Measurements from ENCODE around the gene ZBTB7C. TPM values are rescaled to one million over a fixed set of nuclear protein-coding genes. Genes with fewer than 3 reads are reported as not detected.

ZBTB7C gene
- total RNA-seq, 2 experiments from 2014 or later, result not detected

DNA sequence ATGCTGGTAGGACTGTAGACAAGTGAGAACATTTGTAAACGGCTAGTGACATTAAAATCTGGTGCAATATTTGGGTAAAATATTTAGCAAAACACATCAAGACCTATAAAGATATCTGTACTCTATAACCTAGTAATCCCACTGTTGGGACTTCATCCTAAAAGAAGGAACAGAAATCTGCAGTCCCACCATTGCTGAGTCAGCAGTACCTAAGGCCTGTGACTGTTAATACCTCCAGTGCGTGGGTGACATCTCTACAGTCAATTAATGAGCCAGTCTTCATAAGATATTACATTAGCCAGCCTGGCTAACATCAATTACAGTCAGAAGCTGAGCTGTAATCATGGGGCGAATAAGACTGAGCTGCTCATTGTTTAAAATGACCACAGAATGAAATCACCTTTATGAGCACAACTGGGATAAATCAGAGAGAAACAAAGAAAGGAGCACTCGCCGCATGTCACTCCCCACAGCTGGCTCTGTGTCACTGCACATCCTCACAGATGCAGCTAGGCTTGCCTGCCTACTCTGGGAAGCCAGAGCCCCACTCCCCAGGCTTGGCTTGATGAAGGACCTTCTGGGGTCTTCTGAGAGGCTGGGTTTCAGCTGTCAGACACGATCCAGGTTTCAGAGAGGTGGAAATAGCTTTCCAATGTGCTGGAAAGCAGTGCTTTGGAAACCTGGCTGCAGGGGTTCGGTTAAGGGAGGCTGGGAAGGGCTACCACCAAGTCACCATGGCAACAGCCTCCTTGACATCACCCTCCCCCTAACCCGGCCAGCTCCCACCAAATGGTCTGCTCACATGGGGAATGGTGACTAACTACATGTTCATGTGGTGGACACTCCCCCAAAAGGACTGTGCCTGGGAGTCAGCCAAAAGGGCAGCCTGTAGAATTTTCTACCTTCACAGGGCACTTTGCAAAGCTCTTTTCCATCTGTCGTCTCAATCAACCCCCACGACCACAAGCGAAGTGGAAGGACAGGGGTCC, 145.0 kb downstream of the ZBTB7C start:
- DNase-seq, result no peak
- intact Hi-C loops (cut with micrococcal nuclease), result no loop called here
- ATAC-seq, result no peak
- Mint-ChIP-seq H3K36me3 (ENCODE audit: low read depth) (no peaks in the 10 kb centered on the region), H3K4me1 (ENCODE audit: low read depth) (no peaks in the 10 kb centered on the region), H3K9me3 (no peaks in the 10 kb centered on the region), H3K27me3 (no peaks in the 10 kb centered on the region), H3K4me3 (no peak overlapping the region), H3K27ac (no peak overlapping the region)
- TF ChIP-seq CTCF (IDR thresholded peaks at IDR 0.05), result no peak
- POLR2A ChIA-PET, result interaction anchor here (0.6 kb wide), 1 partner anchor 389 kb away, joined by 3 read pairs; no protein-coding TSS in a partner anchor
- CTCF ChIA-PET, result no interaction called here

- Mint-ChIP-seq H3K4me3 (no peak overlapping the region), H3K9me3 (no peaks in the 10 kb centered on the region), H3K27ac (no peak overlapping the region), H3K4me1 (ENCODE audit: low read depth) (no peaks in the 10 kb centered on the region), H3K36me3 (ENCODE audit: low read depth) (no peaks in the 10 kb centered on the region), H3K27me3 (no peaks in the 10 kb centered on the region)
- intact Hi-C loops (cut with micrococcal nuclease), result no loop called here
- no peak for TF ChIP-seq CTCF (IDR thresholded peaks at IDR 0.05)
- ChIA-PET POLR2A (no interaction called here), CTCF (no interaction called here)
- no peak for ATAC-seq
- DNase-seq, result no peak
Measured at GRCh38 chr18:48263192-48263853, 145.9 kb downstream of the ZBTB7C start.

DNA sequence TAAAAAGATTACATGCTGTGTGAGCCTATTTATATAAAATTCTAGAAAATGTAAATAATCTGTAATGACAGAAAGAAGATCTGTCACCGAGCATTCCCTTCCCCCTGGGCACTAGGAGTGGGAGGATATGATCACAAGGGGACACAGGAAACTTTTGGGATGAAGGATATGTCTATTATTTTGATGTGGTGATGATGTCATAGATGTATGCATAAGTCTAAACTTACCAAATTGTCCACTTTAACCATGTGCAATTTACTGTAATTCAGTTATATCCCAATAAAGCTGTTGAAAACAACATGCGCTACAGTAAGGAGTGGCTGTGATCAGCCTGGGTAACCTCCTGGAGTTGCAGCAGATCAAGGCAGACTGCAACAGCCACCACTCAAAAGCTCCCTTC, 148.9 kb downstream of the ZBTB7C start:
- no peak for ATAC-seq
- Mint-ChIP-seq H3K4me3 (no peak overlapping the region), H3K27me3 (peaks cover 3% of the 10 kb centered on the region), H3K4me1 (ENCODE audit: low read depth) (no peaks in the 10 kb centered on the region), H3K36me3 (ENCODE audit: low read depth) (no peaks in the 10 kb centered on the region), H3K27ac (no peak overlapping the region), H3K9me3 (peaks cover 6% of the 10 kb centered on the region)
- TF ChIP-seq CTCF (IDR thresholded peaks at IDR 0.05), result no peak
- ChIA-PET POLR2A (no interaction called here), CTCF (no interaction called here)
- intact Hi-C loops (cut with micrococcal nuclease), result no loop called here
- DNase-seq, result no peak

- no peak for TF ChIP-seq CTCF (IDR thresholded peaks at IDR 0.05)
- no peaks in the 10 kb centered on the region for H3K4me1 Mint-ChIP-seq (ENCODE audit: low read depth)
- no peak for ATAC-seq
- ChIA-PET CTCF (no interaction called here), POLR2A (interaction anchor here (0.6 to 1.0 kb wide), 2 partner anchors 12 to 50 kb away, joined by 3 to 8 read pairs; no protein-coding TSS in a partner anchor)
- H3K9me3 Mint-ChIP-seq, result peaks cover 6% of the 10 kb centered on the region
- no peak overlapping the region for H3K4me3 Mint-ChIP-seq
- no peaks in the 10 kb centered on the region for H3K36me3 Mint-ChIP-seq (ENCODE audit: low read depth)
- DNase-seq, result no peak
- H3K27me3 Mint-ChIP-seq, result peaks cover 13% of the 10 kb centered on the region
- intact Hi-C loops (cut with micrococcal nuclease), result no loop called here
- no peak overlapping the region for H3K27ac Mint-ChIP-seq
Measured at GRCh38 chr18:48256848-48257247, 152.3 kb downstream of the ZBTB7C start.

DNA sequence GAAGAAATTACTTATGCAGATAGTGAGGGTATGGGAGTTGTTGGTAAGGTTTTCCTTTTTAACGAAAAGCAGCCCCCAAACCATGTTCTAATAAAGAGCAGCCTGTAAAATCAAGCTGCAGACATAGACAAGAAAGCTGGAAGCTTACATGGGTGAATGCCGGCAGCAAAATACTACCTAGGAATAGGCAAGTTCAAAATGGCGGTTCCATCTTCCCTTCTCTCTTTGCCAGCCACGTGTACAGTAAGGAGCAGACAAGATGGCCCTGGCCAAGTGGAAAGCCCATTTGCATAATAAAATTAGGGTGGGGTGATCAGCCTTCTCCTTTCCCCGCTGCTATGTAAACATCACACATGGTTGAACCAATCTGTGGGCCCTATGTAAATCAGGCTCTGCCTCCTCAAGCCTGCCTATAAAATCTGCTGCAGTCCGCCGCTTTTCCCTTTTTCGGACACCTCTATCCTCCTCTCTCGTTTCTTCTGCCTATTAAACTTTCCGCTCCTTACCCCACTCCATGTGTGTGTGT, 155.0 kb downstream of the ZBTB7C start:
- peaks cover 6% of the 10 kb centered on the region for H3K9me3 Mint-ChIP-seq
- H3K27me3 Mint-ChIP-seq, result peaks cover 16% of the 10 kb centered on the region
- no peak for TF ChIP-seq CTCF (IDR thresholded peaks at IDR 0.05)
- H3K36me3 Mint-ChIP-seq (ENCODE audit: low read depth), result no peaks in the 10 kb centered on the region
- no peak overlapping the region for H3K4me3 Mint-ChIP-seq
- CTCF ChIA-PET, result no interaction called here
- H3K4me1 Mint-ChIP-seq (ENCODE audit: low read depth), result no peaks in the 10 kb centered on the region
- ATAC-seq (no peak), DNase-seq (no peak)
- no peak overlapping the region for H3K27ac Mint-ChIP-seq
- intact Hi-C loops (cut with micrococcal nuclease), result no loop called here
- POLR2A ChIA-PET, result no interaction called here

Measured in activated CD8-positive, alpha-beta T cell treated with anti-CD3 and anti-CD28 coated beads for 36 hours (primary cell).